Left renal pelvis (tissue), 4 donors: Measurements from ENCODE around the gene HMGXB3. TPM values are rescaled to one million over a fixed set of nuclear protein-coding genes. Genes with fewer than 3 reads are reported as not detected.

Experiments
- DNase-seq, 4 donors: peaks; one replicate each; pipeline ENCODE4 v3.0.0-alpha.2; 2013; ENCODE audit warnings: low read depth in 4 of 4, low spot score in 3 of 4
- polyA plus RNA-seq, 4 donors: library from polyadenylated mRNA; unstranded; fragments of 120-200 nt; gene quantifications; one replicate each; pipeline ENCODE4 v1.2.1, GENCODE V29; 2013; ENCODE audit not compliant: insufficient read length in 4 of 4

HMGXB3 gene
- polyA plus RNA-seq, 4 donors: 25.3 to 37.9 (median 31.1) TPM

DNA sequence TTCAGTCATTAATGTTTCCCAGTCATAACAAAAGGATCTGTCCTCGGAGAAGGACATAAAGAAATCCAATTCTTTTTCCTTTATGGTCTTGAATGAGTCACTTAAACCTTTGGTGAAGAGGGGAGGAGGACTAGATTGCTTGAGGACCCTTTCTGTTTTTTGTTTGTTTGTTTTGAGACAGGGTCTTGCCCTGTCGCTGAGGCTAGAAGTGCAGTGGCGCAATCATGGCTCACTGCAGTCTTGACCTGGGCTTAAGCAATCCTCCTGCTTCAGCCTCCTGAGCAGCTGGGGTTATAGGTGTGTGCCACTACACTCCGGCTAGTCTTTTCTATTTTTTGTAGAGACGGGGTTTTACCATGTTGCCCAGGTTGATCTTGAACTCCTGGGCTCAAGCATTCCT is 12.4 kb upstream of the HMGXB3 start:
- DNase-seq: no peak

DNA sequence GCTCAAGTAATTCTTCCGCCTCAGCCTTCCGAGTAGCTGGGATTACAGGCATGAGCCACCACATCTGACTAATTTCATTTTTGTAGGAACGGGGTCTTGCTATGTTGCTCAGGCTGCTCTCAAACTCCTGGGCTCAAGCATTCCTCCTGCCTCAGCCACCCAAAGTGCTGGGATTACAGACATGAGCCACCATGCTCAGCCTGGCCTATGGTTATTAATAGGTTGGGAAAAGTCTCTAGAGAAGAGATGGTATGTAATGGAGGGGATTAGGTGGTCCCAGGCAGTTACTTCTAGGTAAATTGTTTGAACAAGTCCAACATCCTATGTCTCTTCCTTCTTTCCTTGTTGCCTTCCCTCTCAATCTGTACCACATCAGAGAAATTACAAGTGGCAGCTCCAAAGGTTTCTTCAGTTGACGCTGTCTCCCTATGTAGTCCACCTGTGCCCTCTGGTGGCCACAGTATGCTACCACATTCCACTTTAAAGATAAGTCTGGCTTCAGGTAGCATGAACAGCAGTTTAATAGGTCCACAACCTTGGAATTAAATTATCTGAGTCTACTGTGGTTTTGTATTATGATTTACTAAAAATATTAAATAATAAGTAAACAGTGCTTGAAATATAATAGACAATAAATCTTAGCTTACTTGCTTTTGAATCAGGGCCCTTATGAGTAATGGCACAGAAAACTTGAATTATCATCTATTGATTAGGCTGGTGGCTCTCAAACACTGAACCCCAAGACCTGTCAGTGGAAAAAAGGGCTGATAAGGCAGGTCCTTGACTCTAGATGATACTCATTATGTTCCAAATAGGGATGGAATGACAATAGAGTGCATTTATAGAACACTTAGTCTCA is 9.8 kb upstream of the HMGXB3 start:
- DNase-seq: peak; percentile 43 to 69 (median 53)

DNA sequence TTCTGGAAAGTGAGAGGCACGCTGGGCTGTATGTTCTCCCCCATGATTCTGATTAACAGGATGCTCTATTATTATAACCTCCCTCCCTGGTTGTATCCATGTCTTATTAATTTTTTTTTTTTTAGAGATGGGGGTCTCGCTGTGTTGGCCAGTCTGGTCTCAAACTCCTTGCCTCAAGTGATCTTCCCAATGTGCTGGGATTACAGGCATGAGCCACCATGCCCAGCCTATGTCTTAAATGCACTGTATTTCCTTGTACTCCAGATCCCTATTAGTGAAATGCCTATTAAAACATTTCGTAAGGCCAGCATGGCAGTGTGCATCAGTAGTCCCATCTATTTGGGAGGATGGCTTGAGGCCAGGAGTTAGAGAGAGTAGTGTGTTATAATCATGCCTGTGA is 7.1 kb upstream of the HMGXB3 start:
- no peak for DNase-seq

DNA sequence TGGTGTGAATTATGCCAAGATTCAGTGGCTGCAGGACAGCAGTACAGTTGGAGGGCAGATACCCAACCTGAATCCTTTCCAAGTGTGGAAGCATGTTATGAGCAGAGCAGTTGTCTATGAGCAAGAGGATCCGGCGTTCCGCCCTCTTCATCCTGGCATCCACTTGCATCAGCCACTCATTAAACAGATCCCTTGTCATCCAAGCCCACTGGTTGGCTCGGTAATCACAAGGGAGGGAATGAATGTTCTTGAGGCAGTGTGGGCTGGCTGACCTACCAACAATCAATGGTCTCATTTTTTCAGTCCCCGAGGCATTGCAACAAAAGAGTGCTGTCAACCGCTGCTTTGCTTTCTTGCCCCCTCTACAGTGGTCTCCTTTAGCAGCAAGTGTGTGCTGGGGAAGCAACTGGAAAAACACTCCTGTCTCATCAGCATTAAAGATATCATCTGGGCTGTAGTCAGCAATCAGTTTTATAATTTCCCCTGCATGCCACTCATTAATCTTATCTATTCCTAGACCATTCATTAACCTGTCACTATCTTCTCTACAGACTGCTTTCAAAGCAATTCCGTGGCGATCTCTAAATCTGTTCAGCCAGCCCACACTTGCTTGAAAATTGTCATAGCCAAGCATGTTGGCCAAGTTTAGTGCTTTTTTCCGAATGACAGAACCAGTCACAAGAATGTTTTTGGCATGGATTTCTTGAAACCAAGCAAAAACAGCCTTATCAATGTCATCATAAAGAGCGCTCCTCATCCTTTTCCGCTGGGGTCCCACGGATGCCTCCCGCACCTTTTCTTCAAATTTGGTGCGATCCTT is 4.9 kb upstream of the HMGXB3 start:
- no peak for DNase-seq

DNA sequence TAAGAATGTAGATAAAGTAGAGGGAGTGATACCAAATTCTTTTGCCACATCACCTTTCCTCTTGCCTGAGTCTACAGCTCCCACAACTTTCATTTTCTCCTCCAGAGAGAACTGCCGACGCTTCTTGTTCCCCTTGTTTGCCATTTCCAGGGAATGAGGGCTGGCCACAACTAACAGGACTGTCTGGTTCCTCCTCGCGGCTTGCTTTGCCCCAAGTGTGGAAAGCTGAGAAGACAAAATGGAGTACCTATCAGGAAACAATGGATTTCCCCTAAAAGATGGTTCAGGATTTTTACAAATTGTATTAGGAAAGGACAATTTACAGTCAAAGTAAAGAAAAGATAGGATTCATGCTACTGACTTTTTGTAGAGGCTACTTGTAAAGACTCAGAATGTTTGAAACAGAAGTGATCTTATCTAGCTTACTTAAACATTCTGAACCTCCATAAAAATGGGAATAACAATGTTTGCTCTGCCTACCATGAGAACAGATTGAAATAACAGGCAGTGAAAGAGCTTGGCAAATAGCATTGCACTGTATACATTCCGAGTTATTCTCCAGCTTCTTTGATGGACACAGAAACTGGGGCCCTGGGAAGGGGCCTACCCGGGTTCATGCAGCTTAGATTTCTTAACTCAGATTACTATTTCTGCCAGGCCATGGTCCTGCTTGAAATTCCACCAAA is 4.2 kb upstream of the HMGXB3 start:
- no peak for DNase-seq

DNA sequence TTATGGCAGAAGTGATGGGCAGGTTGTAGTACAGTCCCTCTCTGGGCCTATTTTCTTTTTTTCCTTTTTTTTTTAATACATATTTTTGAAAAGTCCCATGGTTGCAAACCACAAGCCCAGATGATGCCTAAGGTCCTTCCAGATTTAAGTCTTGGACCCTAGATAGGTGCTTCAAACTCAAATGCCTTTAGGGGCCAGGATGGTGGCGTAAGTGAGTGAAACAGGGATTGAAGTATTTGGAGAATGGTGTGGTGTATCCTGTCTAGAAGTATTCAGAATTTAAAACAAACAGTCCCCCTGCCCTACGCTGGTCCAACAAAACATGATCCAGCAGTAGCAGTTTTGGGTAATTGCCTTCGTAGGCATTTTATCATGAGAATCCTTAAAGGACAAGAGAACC is 2.3 kb upstream of the HMGXB3 start:
- DNase-seq: no peak

DNA sequence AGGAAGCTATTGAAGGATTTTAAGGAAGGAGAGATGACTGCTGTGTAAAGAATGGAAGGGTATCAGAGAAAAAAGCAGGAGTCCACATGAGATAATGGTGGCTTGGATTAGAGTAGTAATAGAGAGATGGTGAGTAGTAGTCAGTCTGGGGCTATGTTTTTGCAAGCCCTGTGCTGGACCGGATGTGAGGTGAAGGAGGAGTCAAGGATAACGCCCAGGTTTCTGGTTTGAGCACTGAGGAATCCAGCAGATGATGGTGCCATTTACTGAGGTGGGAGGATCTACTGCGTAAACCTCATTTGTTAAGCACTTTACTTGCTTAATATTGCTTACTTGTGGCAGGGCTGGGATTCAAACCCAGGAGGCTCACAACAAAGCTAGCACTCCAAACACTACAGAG is 1.2 kb upstream of the HMGXB3 start:
- no peak for DNase-seq

DNA sequence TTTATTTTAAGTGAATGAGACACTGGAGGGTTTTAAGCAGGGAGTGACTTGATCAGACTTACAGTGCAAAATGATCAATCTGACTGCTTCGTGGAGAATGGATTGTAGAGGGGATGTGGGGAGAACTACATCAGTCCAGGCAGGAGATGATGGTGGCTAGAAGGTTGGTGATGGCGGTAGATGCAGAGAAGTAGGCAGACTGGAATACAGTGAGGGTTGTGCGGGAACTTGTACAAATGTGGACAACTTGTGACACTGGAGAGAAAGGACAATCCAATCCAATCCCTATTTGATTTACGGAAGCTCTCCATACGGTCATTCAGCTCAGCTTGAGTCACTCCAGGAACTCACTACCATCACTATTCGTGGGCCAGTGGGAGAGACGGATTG is 678 bp upstream of the HMGXB3 start:
- no peak for DNase-seq

DNA sequence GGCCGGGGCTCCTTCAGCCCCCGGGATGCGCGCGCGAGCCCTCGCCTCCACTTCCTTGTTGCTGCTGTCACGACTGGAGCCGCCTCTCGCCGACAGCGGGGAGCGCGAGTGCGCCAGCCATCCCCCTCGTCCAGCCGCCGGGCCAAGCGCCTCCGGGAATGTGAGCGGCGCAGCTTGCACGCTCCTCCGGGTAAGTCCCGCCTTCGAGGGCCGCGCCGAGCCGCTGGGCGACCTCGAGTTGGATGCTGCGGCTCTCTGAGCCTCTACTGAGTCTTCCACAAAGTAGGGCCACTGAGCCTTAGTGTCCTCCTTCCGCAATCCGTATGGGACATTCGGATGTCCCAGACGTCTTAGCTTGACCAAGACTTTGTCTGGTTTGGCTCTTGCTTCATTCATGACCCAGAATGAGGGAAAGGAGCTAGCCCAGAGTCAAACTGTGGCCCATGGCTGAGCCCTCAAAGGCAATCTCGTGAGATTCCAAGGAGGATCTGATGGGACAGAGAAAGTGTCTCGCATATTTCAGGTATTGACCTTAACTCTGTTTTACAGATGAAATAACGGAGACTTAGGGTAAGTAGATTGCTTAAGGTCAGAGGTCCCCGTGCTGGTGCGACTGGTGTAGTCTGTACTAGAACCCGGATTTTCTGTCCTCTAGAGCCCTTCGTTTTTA is 586 bp downstream of the HMGXB3 start:
- DNase-seq: no peak

DNA sequence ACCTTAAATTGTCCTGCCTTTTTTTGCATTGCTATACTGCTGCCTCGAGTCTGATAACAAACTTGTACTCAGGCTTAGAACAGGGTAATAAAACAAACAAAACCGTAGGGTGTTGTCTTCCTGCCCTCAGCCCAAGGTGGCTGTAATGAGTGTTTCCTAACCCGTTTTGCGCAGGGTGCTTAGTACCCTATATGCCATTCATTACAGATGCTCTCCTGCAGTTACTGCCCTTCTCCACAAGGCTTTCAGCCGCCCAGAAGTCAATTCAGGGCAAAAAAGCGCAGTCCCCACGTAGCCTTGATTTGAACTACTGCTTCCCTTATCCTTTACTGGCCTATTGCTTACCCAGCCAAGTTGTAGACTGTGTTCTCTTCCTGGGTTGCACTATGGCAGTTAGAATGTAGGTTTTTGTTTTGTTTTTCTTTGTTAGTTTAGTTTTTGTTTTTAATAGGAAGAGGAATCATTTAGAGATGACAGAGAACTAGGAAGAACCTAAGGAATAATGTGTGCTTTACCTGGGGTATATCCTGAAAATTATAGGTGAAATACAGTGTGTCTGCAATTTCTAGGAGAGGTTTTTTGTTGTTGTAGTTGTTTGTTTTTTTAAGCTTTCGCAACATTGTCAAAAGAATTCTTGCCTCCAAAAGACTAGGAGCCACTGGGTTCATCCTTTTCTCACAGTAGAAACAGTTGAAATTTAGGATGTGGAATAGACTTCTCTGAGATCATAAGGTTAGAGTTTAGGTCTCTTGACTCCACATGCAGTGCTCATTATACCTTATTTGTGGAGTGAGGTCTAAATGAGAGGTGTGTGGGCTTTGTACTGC is 1.3 kb downstream of the HMGXB3 start:
- no peak for DNase-seq

DNA sequence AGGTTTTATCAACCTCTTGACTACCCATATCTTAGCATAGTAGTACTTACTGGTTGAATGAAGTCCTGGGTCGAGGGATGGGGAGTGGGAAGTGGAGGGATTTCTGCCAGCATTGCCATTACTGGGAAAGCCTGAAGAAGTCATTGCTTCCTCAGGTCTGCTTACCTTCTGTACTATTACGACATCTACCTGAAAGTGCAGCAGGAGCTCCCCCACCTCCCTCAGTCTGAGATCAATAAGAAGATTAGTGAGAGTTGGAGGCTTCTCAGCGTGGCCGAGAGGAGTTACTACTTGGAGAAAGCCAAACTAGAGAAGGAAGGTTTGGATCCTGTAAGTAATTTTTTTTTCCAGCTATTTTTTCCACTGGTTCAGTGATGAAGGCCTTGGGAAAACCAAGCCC is 5.8 kb downstream of the HMGXB3 start:
- DNase-seq: no peak

DNA sequence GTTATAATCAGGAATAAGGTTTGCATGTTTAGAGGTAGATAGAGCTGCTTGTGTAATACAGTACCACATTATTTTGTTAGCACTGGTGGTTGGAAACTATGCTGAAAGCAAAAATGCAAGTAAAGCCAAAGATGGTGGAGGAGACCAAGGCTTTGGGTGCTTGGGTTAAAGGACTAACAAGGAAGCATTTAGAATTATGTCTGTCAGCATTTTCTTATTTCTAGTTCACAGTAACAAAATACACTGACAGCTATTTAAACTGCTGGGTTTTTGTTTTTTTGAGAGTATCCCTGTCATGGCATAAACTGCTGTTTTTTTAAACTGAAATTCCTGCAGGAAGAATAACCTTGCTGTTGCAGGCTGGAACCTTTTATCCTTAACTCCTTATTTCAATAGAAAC is 6.5 kb downstream of the HMGXB3 start:
- DNase-seq: no peak

DNA sequence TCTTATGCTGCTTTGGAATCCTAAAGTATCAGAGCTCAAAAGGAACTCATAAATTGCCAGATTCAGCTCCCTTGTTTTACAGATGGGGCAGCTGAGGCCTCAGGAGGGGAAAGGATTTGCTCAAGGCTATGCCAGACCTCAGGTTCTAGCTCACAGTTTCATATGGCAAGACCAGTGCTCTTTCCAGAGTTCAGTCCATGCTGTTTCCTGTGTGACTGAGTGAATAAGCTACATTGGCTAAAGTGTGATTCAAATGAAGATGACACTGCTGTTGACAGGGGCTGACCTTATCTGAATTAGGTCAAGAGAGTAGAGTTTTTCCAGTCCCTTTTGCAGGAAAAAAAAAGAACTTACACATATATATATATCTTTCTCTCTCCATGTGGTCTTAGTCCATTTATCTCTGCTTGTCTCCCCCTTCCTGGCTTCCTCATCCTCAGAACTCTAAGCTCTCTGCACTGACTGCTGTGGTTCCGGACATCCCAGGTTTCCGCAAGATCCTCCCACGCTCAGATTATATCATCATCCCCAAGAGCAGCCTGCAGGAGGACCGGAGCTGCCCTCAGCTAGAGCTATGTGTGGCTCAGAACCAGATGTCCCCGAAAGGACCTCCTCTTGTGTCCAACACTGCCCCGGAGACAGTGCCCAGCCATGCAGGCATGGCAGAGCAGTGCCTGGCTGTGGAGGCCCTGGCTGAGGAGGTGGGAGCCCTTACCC is 9.3 kb downstream of the HMGXB3 start:
- DNase-seq: no peak

DNA sequence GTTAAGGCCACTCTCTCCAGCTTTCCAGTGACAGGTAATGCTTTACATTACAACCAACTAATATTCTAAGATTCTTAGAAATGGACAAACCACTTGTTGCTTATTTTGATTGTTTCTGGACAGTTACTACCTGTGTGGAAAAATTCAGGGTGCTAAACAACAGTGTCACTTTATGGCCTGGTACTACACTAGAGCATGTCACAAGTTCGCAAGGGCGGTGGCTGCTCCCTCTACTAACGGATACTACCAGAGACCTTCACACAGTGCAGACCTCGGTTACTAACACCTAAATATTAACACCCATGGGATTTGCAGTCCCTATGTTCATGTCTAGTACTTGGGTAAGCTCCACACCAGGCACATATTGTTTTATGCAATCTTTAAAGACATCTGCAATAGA is 13.4 kb downstream of the HMGXB3 start:
- DNase-seq: no peak

DNA sequence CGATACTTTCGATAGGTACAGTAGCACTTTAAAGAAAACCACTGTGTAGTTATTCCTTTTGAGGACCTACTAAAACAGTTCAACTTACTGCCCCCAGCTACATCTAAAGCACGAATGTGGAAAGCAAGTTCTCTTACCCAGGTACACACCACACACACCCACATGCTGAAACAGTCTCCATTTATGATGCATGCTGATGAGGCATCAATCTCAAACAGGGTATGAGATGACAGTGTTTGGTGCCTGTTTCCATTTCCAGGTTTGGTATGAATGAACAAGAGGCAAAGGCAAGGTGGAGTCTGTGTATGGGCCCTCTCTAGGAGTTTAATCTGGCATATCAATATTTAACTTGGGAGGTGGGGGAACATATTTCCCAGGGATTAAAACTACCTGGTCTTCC is 13.9 kb downstream of the HMGXB3 start:
- no peak for DNase-seq

DNA sequence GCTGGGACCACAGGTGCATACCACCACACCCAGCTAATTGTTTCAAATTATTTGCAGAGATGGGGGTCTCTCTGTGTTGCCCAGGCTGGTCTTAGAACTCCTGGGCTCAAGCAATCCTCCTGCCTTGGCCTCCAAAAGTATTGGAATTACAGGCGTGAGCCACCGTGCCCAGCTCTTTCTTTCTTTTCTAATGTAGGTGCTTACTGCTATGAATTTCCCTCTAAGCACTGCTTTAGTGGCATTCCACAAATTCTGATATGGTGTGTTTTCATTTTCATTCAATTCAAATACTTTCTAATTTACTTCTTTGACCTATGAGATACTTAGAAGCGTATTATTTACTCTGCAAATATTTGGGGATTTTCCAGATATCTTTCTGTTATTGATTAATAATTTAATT is 14.9 kb downstream of the HMGXB3 start:
- no peak for DNase-seq

DNA sequence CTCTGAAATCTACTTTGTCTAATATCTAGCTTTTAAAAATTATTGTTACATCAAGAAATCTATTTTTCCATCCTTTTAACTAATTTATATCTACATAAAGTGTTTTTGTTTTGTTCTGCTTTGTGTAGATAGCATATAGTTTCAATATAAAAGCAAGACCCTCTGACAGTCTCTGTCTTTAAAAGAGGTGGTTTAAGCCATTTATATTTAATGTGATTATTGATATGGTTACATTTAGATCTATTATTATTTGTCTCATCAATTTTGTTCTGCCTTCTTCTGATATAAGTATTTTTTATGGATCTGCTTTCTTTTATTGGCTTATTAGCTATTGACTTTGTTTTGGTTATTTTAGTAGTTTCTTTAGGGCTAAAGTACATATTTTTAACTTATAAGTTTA is 16.0 kb downstream of the HMGXB3 start:
- DNase-seq: no peak

DNA sequence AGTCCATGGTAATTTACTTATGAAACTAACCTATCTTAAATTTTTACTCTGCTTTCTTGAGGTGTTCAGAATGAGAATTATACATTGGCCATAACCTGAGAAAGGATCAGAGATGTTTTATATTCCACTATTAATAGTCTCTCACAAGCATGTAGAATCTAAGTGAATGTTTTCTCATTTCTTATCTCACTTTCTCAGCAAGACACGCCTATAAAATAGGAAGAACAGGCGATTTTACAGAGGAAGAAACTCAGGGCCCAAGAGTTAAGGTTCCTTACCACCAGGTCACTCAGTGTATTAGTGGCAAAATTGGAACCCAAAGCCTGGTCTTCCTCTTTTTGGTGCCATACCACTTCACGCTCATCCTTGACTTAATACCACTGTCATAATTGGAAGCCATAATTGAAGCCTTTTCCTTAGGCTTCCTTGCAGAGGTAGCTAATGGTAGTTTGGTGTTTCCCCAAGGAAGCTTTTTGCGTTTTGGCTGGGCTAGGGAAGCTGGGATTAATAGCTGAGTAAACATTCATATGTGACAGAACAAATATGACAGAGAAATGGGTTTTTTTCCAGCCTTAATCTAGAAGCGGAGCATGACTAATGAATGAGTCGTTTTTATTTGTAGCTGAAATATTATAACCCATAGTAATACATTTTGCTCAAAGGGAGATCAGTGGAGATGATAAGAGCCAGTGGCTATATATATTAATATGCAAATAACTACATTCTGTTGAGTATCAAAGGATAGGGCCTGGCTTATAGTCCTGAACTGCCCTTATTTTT is 16.9 kb downstream of the HMGXB3 start:
- DNase-seq: no peak

DNA sequence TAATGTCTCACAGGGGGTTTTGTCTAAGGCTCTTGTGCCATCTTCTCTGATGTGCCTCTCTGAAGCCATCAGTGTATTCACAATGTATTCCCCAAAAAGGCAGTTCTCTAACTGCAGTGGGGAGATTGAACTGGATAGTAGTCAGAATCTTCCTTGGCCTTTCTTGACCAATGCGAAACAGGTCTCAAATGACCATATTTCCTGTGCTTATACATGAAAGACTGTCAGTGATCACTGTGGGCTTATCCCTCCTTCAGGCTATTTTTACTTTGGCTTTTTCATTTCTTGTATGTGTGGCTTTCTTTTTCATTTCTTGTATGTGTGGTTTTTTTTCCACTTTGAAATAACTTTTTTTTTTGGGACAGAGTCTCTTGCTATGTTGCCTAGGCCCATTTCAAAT is 19.7 kb downstream of the HMGXB3 start:
- no peak for DNase-seq
